Stimulated activated CD4-positive, alpha-beta T cell treated with anti-CD3 and anti-CD28 coated beads, Interleukin-12 subunit alpha, Interleukin-12 subunit beta, amount 100 ng/mL, for 4 hours (primary cell): ENCODE results near the gene TSPEAR.

Experiments used
- DNase-seq: peaks from one replicate; pipeline ENCODE4 v3.0.0-alpha.2; 2020

TSPEAR gene

DNA sequence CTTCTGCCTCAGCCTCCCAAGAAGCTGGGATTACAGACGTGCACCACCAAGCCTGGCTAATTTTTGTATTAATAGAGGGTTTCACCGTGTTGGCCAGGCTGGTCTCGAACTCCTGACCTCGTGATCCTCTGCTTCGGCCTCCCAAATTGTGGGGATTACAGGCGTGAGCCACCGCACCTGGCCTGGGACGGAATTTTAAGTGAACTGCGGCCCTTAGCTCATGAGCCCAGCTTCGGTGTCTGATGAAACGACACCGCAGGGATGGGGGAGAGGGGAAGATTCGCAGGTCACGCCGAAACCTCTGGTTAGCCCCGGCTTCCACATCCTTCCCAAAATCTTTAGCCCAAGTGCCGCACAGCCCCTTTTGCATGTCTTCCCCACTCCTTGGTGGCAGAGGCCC, 217.0 kb downstream of the TSPEAR start:
- no peak for DNase-seq

DNA sequence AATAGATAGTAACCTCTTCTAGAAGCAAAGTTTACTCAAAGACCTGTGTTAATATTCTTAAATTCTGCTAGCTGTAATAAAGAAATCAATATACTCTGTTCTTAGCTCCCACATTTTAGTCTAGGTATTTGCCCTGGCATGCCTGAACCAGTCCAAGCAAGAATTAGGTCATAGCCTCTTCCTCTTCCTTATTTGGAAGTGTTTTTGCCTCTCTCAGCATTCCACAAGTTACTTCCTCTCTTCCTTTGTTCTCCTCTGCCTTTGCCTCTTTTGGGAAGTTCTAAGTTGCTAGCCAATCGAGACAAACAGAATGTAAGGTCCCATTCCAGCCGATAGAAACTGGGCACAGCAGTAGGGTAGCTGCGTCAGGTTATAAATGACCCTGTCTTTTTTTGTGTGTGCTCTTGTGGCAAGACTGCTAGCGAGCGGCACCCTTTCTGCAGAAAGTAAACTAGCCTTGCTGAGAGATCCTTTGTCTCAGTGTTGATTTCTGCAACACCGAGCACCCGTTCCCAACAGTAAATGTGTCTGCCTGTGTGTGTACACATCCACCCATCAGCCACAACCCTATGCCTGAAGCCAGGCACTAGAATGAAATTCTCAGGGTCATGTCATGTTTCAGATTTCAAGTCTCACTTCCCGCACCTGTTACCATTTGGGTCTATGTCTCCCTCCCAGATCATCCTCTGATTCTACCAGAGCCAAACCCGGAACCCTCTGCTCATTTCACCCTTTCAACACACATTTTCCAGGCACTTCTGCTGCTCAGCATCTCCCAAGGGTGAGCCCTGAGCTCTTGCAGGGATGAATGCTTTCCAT, 218.6 kb downstream of the TSPEAR start:
- DNase-seq, result no peak

DNA sequence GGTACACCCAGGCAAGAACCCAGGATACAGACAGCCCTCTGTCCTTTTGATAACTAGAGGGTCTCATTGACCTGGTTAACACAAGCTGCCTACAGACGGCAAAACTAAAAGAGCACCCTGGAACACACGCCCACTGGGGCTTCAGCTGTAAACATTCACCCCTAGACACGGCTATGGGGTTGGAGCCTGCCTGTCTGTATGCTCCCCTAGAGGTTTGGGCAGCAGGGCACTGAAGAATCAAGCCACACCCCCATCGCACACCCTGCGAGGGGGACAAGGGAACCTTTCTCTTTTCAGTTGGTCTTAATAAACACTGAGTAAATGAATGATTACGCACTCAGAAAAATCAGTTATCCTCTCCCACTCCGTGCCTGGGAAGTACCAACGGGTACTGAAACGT, 220.6 kb downstream of the TSPEAR start:
- DNase-seq, result no peak

DNA sequence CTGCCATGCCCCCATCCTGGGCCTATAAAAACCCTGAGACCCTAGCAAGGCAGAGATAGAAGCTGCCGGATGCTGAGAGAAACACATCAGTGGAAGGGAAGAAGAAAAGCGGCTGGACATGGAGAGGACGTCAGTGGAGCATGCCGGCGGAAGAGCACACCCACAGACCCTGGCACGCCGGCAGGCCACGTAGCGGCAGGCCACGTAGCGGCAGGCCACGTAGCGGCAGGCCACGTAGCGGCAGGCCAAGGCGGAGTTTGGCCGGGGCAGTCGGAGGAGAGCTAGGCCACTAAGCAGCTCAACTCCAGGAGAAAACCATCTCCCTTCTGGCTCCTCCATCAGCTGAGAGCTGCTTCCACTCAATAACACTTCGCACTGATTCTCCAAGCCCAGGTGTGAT, 221.0 kb downstream of the TSPEAR start:
- no peak for DNase-seq

DNA sequence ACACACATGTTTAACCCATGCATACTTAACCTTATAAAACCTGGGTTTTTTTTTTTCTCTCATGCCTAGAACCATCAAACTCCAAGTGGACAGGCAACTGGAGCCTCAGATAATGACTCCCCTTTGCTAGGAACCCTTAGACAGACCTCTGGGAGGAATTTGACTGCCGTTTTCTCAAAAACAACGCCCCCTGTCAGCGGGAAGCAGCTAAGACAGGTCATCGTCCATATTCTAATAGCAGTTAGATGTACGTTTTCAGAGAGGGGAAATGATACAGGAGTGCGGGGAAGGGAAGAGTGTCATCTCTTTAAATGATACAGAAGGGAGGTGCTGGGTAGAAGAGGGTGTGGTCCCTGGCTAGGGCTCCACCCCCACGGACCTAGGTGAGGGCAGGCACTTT, 221.4 kb downstream of the TSPEAR start:
- no peak for DNase-seq

DNA sequence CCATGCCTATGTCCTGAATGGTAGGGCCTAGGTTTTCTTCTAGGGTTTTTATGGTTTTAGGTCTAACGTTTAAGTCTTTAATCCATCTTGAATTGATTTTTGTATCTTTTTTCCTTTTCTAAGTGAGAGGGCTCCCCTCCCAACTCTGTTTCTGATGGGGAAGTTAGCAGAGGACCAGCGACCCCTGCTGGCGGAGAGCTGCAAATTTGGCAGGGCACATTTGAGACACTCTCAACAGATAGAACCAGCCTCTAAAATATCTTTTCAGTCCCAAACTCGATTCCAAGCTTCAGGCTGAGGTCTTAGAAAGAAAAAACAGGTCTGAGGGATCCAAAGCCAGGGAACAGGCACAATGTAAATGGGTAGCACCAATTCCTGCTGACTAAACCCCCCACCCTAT, 223.5 kb downstream of the TSPEAR start:
- DNase-seq, result peak; percentile 46

DNA sequence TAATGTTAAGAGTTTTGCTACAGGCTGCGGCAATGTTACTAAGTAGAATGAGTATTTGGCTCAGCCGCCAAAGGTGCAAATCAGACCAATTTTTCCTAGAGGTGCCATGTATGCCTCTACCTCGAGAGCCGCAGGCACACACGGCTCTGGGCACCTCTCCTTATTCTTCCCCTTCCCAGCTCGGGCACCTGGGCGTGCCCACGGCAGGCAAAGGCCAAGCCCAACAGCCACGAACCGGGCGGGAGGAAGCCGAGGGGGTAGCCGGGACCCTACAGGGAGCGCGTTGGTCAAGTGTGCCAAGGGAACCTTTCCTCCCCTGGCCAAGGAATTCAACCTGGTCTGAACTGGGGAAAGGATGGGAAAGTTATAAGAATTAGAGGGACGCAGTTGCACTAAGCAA, 225.1 kb downstream of the TSPEAR start:
- no peak for DNase-seq

DNA sequence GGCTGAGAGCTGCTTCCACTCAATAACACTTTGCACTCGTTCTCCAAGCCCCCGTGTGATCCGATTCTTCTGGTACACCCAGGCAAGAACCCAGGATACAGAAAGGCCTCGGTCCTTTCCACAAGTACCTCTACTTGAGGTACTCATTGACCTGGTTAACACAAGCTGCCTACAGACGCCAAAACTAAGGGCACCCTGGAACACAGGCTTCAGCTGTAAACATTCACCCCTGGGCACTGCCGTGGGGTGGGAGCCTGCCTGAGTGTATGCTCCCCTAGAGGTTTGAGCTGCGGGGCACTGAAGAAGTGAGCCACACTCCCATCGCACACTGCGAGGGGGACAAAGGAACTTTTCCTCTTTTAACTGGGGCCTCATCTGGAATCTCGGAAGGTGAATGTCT, 225.6 kb downstream of the TSPEAR start:
- no peak for DNase-seq

DNA sequence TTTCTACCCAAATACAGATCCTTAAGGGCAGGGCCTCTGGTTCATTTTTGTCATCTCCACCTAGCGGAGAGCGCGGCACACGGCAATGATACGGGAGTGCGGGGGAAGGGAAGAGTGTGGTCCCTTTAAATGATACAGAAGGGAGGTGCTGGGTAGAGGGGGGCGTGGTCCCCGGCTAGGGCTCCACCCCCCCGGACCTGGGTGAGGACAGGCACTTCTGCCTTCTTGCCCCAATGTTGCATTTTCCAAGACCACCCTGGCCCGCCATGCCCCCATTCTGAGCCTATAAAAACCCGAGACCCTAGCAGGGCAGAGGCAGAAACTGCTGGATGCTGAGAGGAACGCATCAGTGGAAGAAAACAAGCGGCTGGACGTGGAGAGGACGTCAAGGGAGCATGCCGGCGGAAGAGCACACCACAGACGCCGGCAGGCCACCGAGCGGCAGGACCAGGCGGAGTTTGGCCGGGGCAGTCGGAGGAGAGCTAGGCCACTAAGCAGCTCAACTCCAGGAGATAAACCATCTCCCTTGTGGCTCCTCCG, 226.0 kb downstream of the TSPEAR start:
- peak; percentile 47 for DNase-seq

DNA sequence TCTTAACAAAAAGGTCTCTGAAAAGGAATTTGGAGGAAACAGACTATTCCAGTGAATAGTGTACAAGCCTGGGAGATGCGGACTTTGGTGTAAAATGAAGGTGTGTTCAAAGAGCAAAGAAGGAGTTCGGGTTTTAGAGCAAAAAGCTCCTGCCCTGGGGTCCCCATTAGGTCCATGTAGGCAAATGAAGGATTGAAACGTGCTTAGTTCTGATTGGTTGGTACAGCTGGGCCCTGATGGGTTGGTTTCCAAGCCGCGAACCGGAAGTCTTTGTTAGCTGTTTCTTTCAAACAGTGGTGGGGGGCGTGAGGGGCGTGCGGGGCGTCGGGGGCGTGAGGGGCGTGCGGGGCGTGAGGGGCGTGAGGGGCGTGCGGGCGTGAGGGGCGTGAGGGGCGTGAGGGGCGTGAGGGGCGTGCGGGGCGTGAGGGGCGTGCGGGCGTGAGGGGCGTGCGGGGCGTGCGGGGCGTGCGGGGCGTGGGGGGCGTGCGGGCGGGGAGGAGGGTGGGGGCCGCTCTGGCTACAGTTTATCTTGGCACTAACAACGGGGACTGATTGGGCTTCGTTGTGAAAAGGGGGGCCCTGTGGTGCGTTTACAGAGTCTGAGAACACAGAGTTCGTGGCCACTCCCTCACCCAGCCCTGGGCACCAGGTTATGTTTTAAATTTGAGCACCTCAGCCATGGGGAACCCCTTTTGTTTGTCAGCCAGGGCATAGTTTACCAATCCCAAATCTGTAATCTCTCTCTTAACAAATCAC, 226.7 kb downstream of the TSPEAR start:
- DNase-seq, result no peak

DNA sequence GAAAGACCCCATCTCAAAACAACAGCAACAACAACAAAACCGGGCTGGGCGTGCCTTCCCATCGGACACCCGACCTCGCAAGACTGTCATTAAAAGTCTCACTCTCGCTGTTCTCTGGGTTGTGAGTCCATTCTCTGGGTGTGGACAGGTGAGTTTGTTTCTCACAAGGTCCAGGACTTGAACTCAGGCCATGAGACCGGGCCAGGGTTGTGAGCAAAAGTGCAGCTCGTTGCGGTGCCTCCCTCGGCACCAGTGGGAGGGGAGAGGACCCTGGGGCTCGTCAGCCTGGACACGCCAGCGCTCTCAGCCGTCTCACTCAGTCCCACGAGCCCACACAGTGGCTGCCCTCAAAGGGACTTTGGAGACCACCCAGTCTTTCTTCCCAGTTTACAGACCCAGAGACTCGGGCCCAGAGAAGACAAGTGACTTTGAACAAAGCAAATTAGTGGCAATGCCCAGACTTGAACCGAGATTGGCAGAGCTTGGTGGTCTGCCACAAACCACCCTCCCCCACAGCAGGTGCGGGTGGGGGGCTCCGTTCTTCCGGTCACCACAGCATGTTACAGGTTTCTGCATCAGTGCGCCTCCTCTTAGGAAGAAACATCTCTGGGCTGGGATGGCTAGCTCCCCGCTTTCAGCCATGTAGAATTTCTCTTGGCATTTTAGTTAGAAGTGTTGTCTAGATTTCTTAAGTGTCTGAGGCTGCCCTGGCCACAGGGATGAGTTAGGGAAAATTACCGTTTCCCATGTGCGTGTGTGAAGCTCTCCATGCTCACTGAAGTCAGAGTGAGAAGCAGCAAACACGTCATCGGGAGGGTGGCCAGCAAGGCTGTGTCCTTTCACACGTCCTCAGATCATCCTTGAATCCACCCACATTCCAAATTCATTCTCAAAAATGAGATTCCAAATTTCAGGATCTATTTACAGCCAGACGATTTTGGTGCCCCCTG, 227.8 kb downstream of the TSPEAR start:
- DNase-seq, result no peak

DNA sequence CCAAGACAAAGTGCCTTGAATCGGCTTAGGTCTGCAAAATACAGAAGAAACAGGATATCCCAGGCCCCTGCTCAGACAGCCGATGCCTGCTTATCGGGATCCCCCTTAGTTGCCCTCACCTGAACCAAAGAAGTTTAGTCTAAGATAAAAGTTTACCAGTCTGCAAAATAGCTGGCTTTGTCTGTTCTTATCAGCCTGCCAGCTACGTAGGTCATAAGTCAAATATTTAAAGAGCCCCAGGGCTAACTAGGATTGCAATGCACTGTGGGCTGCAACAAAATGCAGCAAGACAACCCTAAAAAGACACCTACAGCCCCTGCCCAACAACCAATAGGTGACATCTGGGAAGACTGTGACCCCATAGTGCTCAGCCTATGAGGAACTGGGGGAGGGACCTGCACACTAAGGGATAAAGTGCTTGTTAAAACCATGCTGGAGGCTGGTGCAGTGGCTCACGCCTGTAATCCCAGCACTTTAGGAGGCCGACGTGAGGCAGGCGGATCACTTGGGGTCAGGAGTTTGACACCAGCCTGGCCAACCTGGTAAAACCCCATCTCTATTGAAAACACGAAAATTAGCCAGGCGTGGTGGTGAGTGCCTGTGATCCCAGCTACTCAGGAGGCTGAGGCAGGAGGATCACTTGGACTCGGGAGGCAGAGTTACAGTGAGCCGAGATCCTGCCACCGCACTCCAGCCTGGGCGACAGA, 228.6 kb downstream of the TSPEAR start:
- DNase-seq, result no peak

DNA sequence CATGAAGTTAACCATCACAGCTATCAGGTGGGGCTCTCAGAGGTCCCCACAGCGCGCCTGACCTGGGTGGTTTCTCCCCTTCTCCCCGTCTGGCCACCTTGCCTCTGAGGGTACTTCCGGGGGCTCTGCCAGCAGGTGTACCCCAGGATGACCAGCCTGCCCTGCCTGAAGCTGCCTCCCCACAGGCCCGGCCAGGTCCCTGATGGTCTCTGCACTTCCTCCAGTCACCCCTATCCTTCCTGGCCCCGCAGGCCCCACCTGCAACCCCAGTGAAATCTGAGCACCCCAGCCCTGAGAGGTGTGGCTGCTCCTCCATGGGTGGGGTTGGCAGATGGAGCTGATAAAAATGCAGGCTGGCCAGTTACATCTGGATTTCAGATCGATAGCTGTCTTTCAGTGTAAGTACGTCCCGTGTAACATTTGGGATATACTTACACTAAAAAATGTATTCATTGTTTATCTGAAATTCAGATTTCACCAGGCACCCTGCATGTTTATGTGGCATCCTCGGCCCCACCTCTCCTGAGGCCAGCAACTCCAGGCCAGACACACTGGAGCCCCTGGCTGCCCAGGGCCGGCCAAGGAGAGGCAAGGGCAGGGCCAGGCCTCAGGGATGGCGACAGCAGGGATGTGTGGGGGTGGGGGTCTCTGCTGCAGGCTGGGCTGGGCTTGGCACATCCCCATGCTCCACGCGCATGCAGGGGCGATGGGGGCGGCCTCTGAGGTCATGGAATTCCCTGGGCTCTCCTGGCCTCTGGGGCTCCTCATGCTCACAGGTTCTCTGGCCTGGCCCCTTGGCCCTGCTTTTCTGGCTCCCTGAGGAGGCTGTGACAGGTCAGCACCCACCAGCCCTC, 230.9 kb downstream of the TSPEAR start:
- DNase-seq, result no peak

DNA sequence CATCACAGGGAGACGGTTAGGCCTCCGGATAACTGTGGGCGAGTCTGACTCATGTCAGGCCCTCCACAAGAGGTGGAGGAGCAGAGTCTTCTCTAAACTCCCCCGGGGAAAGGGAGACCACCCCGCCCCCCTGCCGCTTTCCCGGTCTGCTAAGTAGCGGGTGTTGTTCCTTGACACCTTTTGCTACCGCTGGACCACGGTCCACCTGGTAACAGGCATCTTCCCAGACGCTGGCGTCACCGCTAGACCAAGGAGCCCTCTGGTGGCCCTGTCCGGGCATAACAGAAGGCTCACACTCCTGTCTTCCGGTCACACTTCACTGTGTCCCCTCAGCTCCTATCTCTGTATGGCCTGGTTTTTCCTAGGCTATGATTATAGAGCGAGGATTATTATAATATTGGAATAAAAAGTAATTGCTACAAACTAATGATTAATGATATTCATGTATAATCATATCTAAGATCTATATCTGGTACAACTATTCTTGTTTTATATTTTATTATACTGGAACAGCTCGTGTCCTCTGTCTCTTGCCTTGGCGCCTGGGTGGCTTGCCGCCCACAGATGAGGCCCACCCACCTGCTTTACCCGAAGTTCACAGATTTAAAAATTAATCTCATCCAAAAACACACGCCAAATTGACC, 231.7 kb downstream of the TSPEAR start:
- DNase-seq, result peak; percentile 40

DNA sequence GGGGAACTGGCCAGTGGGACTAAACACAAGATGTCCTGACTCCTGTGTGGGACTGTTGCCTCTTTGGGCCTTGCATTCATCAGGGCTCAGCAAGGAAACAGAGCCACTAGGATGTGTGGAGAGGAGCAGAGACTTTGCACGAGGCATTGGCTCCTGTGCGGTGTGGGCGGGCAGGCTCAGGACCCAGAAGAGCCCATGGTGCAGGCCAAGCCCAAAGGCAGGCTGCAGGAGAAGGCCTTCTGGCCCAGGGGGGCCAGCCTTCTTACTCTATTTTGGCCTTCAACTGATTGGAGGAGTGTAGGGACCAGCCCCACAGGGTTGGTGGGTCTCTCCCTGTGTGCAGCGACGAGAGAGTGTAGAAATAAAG, 232.6 kb downstream of the TSPEAR start:
- DNase-seq, result no peak

DNA sequence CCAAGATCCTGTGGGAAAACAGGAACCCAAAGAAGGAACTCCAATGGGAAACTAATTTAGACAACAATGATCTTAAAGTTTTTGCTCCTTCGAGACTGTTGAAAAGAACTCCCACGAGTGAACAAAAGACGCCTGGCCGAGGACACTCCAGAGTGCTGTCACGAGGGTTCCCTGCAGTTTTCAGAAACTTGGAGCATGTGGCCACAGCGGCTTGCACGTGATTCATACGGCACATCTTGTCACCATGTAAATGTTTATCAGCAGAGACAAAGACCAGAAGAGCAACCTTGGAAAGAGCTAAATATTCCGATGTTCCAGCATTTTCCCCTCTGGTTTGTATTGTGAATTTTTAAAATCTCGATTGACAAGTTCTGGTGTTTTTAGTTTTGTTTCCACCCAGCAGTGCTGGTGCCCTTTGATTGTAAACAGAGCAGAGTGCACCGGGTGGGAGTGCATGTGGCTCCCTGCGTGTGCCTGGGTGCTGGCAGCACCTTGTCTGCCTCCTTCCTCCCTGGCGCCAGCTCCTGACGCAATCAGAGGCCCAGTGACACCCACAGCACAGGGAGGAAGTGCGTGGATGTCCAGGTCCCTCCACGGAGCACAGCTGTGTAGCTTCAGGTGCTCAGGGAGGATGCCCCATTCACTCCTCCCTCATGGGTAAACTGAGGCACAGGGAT, 233.1 kb downstream of the TSPEAR start:
- DNase-seq, result no peak

DNA sequence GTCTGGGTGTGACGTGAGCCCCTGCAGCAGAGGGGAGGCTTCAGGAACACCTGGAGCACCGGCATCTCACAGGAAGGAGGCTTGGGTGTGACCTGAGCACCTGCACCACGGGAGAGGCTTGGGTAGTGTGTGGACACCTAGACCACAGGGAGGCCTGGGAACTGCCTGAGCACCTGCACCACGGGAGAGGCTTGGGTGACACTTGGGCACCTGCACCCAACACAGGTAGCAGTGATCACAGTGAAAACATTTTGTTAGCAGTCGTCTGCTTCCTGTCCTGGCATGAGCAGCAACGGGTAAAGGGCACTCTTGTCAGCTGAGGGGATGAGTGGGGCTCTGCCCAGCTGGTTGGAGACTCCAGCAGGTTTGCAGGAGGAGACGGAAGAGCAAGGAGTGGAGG, 233.7 kb downstream of the TSPEAR start:
- no peak for DNase-seq

DNA sequence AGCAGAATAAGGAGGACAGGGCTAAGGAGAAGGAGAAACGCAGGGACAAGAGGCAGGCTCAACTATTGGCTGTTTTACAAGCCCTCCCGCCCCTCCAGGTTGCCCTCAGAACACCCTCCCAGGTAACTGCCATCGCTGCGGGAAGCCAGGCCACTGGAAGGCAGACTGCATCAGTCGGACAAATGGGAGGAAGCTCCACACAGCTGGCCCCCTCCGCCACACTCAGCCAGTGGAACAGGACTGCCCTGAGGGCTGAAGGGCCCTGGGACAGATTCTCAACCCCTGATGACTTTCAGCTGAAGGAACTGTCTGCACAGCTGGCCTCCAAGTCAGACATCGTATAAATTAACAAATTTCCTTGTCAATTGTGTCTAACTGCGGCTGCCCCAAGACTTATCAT, 234.2 kb downstream of the TSPEAR start:
- no peak for DNase-seq

DNA sequence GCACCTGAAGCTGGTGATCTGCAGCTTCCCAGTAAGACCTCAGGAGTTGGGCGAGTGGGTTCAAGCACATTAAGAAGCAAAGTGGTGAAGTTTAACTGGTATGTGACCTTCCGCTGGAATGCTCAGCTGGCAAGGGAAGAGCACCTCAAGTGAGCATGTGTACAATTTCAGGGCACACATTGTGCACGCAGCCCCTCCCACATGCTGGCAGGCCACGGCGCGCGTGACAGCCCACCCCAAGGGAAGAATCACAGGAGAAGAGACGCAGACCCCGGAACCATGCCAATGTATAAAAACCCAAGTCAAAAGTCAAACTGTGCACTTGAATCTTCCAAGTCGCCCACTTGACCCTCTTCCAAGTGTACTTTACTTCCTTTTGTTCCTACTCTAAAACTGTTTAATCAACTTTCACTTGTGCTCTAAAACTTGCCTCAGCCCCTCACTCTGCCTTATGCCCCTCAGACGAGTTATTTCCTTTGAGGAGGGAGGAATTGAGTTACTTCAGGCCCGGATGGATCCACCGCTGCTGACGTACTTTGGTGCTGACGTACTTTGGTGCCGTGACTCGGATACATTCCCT, 236.0 kb downstream of the TSPEAR start:
- DNase-seq, result no peak
